ENCODE data around the gene ACADVL.

The ACADVL gene

GRCh38 chr17:7252176-7253043 is 32.7 kb downstream of the ACADVL start, which contains the start of gene ELP5:
Gene ELP5 (plus strand): TSS chr17:7252215. CDS start chr17:7252551, 336 bp downstream.
- peak; percentile 72 for DNase-seq (ENCODE audit: low read depth)

GRCh38 chr17:7253082-7253481 is 33.3 kb downstream of the ACADVL start:
- DNase-seq (ENCODE audit: low read depth): no peak

- DNase-seq (ENCODE audit: low read depth): no peak
Observed at GRCh38 chr17:7254511-7254910, 34.8 kb downstream of the ACADVL start.

- no peak for DNase-seq (ENCODE audit: low read depth)
Observed at GRCh38 chr17:7256766-7257456, 37.2 kb downstream of the ACADVL start.

- no peak for DNase-seq (ENCODE audit: low read depth)
Observed at GRCh38 chr17:7258731-7259554, 39.2 kb downstream of the ACADVL start.

DNA sequence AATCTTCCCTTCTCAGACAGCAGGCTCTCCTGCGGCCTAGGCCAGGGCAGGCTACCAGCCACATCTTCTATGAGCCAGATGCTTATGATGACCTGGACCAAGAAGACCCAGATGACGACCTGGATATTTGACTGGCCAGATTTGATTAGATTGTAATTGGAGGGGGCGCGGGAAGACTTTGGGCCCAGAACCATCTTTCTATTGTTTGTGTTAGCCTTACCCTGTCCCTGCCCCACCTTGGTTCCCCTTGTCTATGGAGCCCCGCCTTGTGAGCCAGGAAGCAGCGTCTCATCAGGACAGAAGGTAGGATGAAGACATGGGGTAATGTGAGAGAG is 39.8 kb downstream of the ACADVL start:
- no peak for DNase-seq (ENCODE audit: low read depth)

GRCh38 chr17:7260151-7260550 is 40.4 kb downstream of the ACADVL start:
- no peak for DNase-seq (ENCODE audit: low read depth)

DNA sequence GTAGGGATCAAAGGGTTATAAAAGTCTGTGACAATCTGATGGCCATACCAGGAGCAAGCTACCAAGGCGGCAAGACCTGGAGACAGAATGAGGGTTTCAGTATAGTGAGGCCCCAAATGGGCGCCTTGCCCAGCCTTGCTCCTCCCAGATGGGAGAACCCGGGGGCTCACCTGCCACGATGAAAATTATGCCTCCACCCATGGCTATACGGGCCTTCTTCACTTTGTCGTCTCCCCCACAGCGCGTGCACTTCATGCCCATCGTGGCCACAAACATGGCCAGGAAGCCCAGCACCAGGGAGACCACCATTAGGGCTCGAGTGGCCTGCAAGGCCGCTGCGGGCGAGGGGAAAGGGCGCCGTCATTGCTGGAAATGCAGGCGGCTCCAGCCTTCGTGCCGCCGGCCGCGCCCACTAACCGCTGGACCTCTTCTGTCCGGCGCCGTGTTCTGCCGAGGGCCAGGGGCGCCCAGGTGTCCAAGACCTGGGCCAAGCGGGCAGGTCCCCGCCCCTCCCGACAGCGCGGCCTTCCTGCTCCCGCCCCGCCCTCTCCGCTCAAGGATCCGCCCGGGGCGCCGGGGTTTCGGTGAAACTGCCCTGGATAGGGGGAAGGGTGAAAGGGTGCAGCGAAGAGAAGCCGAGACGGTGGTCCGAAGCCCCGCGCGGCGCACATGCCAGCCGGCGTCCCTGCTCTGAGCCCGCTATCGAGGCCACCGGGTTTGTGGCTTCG is 41.1 kb downstream of the ACADVL start:
- no peak for DNase-seq (ENCODE audit: low read depth)

DNA sequence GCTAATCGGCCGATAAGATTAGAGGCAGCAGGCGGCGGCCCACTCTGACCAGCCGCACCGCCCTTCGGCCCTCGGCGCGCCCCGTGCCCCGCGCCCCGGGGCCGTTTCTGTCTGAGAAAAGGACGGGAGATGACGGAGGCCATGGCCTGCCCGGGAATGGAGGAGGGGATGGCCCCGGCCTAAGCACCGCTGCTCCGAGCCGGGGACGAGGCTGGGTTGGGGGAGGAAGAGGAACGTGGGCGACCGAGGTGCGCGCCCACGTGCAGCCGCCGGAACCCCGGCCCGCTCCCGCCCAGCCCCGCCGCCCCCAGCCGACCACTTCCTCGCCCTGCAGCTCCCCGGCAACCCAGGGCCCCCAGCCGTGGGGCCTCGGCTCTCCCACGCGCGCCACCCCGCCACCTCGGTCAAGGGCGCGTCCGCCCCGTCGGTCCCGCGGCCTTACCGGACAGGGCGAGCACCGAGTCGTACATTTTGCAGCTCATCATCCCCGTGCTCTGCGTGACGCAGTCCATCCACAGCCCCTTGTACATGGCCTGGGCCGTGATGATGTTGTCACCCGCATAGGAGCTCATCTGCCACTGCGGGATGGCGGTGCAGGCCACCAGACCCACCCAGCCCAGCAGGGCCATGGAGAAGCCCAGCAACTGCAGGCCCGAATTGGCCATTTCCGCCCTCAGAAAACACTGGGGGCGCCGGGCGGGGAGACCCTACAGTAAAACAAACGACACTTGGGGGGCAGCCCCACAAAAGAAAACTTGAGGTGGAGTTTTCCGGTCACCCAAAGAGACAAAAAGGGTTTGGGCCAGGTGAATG is 41.8 kb downstream of the ACADVL start:
- no peak for DNase-seq (ENCODE audit: low read depth)

GRCh38 chr17:7262192-7262934 is 42.6 kb downstream of the ACADVL start, which contains the start of gene CLDN7:
Gene CLDN7 (minus strand): TSS chr17:7262478. CDS start chr17:7262043, 435 bp downstream.
- DNase-seq (ENCODE audit: low read depth): no peak

DNA sequence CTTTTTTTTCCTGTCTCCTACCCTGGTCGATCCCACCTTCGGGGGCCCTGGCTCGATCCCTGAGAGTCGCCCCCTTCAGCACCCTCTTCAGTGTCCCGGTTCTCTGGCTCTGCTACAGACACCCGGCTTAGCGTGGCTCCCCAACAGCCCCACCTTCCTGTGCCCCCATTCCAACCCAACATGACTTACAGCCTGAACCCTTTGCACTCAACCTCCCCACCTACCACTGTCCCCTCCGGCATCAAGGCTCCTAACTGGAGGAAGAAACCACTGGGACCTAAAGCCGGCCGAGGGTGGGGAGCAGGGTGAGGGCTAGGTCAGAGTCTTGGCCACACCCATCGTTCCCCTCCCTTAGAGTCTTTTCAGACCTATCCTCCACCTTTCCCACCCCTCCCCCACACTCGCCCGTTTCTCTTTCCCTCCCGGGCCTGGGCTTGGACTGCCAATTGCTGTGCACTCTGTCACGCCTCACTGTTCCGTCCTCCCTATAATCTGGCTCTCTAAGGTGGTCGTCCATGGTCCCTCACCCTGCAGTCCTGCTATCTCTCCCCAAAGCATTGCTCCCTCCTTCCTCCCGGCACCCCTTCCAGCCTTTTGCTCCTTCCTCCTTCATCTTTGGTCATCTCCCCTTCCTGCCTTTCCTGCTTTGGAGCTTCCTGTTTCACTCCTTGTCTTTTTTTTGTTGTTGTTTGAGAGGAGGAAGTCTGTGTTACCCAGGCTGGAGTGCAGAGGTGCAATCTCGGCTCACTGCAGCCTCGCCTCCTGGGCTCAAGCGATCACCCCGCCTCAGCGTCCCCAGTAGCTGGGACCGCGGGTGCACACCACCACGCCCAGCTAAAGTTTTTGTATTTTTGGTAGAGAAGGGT is 43.4 kb downstream of the ACADVL start:
- DNase-seq (ENCODE audit: low read depth): no peak

DNA sequence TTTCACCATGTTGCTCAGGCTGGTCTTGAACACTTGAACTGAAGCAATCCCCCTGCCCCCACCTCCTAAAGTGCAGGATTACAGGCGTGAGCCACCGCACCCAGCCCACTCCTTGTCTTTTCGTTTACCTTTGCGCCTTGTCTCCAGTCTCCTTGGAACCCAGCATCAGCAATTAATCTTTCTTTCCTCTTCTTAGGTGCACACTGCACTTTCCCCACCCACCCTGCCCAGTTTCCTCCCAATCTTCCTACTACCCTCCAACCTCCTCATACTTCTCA is 44.0 kb downstream of the ACADVL start:
- no peak for DNase-seq (ENCODE audit: low read depth)

DNA sequence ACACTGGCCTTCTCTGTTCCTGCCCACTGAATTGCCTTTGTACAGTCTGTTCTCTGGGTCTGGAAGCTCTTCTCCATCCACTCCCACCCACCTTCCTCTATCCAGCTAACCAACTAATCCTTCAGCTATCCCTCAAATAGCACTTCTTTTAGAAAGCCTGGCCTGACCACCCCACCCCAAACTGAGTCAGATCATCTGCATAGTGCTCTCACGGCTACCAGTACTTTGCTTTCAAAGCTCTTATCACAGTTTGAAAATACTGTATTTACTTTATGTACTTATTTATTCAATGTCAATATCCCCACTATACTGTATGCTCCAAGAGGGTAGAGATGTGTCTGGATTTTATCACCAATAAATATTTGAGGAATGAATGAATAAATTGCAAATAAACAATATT is 47.0 kb downstream of the ACADVL start:
- DNase-seq (ENCODE audit: low read depth): no peak

Data from stimulated activated CD8-positive, alpha-beta memory T cell treated with anti-CD3 and anti-CD28 coated beads, Interleukin-15, amount 100 ng/mL, for 24 hours (primary cell).